SU-DHL-6 (cell line): Measurements from ENCODE around the gene SDK2.

ENCODE experiments used
- EZH2phosphoT487 ChIP-seq: fragments of 200-600 bp; sonication (generic), shearing (Covaris generic); conservative IDR thresholded peaks from 2 replicates; pipeline ENCODE4 v1.6.1; 2018; ENCODE audit warnings: mild to moderate bottlenecking, antibody characterized with exemption, low read length, moderate library complexity, mixed read lengths
- TF ChIP-seq, protein P1 (sequence below): fragments of 200-600 bp; sonication (generic); IDR thresholded peaks from one replicate; pipeline ENCODE4 v1.5.1; 2017; ENCODE audit warnings: antibody characterized with exemption, mild to moderate bottlenecking, low read length, moderate library complexity; ENCODE audit not compliant: insufficient read depth, poor library complexity, severe bottlenecking

DNA sequence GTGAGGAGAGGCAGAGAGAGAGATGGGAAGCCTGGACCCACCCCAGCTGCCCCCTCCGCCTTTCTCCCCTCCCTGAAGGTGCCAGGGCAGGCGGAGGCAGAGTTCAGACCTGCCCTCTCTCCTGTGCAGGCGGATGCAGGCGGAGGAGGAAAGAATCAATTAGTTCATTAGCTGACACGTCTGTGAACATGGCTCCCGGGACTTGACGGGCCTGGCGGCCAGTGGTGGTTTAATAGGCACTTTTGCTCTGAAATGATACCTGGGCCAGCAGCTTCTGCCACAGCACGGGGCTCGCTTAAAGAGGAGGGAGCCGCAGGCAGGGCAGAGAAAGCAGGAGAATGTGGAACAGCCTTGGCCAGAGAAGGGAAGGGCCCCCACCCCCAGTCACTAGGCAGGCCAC lies 98.1 kb downstream of the SDK2 start:
- TF ChIP-seq, protein P1, sequence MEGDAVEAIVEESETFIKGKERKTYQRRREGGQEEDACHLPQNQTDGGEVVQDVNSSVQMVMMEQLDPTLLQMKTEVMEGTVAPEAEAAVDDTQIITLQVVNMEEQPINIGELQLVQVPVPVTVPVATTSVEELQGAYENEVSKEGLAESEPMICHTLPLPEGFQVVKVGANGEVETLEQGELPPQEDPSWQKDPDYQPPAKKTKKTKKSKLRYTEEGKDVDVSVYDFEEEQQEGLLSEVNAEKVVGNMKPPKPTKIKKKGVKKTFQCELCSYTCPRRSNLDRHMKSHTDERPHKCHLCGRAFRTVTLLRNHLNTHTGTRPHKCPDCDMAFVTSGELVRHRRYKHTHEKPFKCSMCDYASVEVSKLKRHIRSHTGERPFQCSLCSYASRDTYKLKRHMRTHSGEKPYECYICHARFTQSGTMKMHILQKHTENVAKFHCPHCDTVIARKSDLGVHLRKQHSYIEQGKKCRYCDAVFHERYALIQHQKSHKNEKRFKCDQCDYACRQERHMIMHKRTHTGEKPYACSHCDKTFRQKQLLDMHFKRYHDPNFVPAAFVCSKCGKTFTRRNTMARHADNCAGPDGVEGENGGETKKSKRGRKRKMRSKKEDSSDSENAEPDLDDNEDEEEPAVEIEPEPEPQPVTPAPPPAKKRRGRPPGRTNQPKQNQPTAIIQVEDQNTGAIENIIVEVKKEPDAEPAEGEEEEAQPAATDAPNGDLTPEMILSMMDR, result no peak
- no peak for TF ChIP-seq EZH2phosphoT487
